ENCODE results near the gene TAF1B.

The TAF1B gene

GRCh38 chr2:9879455-9880194 lies 36.4 kb downstream of the TAF1B start:
- H3K4me3 ChIP-seq (ENCODE audit: insufficient read depth, low read depth, low read length, poor library complexity, severe bottlenecking), result no peak overlapping the region
- no peaks in the 10 kb centered on the region for H3K9me3 ChIP-seq (ENCODE audit: control insufficient read depth, low read length)
- peaks cover 35% of the 10 kb centered on the region for H3K36me3 ChIP-seq (ENCODE audit: control insufficient read depth, insufficient read depth, low read length)
- DNase-seq, result no peak
- H3K27me3 ChIP-seq (replicated peaks; ENCODE audit: control insufficient read depth, insufficient read depth, low read length, poor library complexity, severe bottlenecking), result no peaks in the 10 kb centered on the region
- no peaks in the 10 kb centered on the region for H3K4me1 ChIP-seq (ENCODE audit: control insufficient read depth, insufficient read depth, low read length, poor library complexity, severe bottlenecking)
- H3K27ac ChIP-seq (ENCODE audit: insufficient read depth, low read length, poor library complexity, severe bottlenecking), result no peak overlapping the region

DNA sequence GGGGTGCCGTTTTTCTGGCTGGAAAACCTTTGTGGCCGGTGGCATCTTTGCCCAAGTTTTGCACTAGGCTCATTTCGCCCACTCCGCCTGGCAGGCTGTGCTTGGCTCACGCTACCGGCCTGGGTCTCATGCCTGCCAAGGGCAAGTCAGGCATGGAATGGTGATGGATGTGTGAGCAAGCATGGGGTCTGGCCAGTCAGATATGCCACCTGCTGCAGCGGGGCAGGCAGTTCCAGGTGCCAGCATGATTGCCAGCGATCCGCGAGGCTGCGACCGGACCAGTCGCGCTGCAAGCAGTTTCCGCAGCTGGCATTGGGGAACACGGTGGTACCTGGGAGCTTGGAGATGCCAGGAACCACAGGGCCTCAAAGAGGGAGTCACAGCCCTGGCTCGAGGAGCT lies 40.6 kb downstream of the TAF1B start:
- H3K4me3 ChIP-seq (ENCODE audit: insufficient read depth, low read depth, low read length, poor library complexity, severe bottlenecking), result no peak overlapping the region
- DNase-seq, result no peak
- H3K27me3 ChIP-seq (replicated peaks; ENCODE audit: control insufficient read depth, insufficient read depth, low read length, poor library complexity, severe bottlenecking), result no peaks in the 10 kb centered on the region
- H3K9me3 ChIP-seq (ENCODE audit: control insufficient read depth, low read length), result no peaks in the 10 kb centered on the region
- H3K27ac ChIP-seq (ENCODE audit: insufficient read depth, low read length, poor library complexity, severe bottlenecking), result no peak overlapping the region
- no peaks in the 10 kb centered on the region for H3K4me1 ChIP-seq (ENCODE audit: control insufficient read depth, insufficient read depth, low read length, poor library complexity, severe bottlenecking)
- peaks cover 16% of the 10 kb centered on the region for H3K36me3 ChIP-seq (ENCODE audit: control insufficient read depth, insufficient read depth, low read length)

GRCh38 chr2:9884436-9884835 lies 41.2 kb downstream of the TAF1B start:
- DNase-seq, result no peak
- no peaks in the 10 kb centered on the region for H3K4me1 ChIP-seq (ENCODE audit: control insufficient read depth, insufficient read depth, low read length, poor library complexity, severe bottlenecking)
- H3K27me3 ChIP-seq (replicated peaks; ENCODE audit: control insufficient read depth, insufficient read depth, low read length, poor library complexity, severe bottlenecking), result no peaks in the 10 kb centered on the region
- H3K27ac ChIP-seq (ENCODE audit: insufficient read depth, low read length, poor library complexity, severe bottlenecking), result no peak overlapping the region
- peaks cover 16% of the 10 kb centered on the region for H3K36me3 ChIP-seq (ENCODE audit: control insufficient read depth, insufficient read depth, low read length)
- H3K4me3 ChIP-seq (ENCODE audit: insufficient read depth, low read depth, low read length, poor library complexity, severe bottlenecking), result no peak overlapping the region
- H3K9me3 ChIP-seq (ENCODE audit: control insufficient read depth, low read length), result no peaks in the 10 kb centered on the region

DNA sequence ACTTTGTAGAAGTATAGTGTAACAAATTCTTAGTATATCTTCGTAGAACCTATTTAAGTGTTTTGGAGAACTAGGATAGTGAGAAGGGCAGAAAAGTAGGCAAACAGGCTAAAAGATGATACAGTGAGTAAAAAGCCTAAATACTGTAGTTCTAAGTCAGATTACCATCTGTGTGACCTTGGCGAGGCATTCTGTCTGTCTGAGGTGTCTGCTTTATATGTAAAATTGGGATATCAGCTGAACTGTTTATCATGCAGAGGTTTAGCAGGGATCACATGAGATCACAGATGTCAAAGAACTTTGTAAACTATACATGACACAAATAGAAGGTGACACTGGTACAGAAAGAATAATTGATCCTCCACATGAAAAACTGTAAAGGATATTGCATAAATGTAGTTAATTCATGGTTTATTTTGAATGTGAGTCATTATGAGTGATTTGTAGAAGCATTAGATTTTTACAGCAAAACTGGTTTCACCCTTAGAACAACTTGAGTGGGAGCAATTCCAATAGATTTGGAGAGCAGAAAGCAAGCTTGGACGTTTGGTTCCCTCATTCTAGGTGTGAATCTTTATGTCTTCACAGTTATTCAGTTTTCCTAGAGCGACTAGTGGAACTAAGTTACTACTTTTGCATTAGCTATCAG lies 41.9 kb downstream of the TAF1B start:
- H3K36me3 ChIP-seq (ENCODE audit: control insufficient read depth, insufficient read depth, low read length), result peaks cover 14% of the 10 kb centered on the region
- H3K27me3 ChIP-seq (replicated peaks; ENCODE audit: control insufficient read depth, insufficient read depth, low read length, poor library complexity, severe bottlenecking), result no peaks in the 10 kb centered on the region
- H3K9me3 ChIP-seq (ENCODE audit: control insufficient read depth, low read length), result no peaks in the 10 kb centered on the region
- no peak for DNase-seq
- H3K4me3 ChIP-seq (ENCODE audit: insufficient read depth, low read depth, low read length, poor library complexity, severe bottlenecking), result no peak overlapping the region
- no peaks in the 10 kb centered on the region for H3K4me1 ChIP-seq (ENCODE audit: control insufficient read depth, insufficient read depth, low read length, poor library complexity, severe bottlenecking)
- H3K27ac ChIP-seq (ENCODE audit: insufficient read depth, low read length, poor library complexity, severe bottlenecking), result no peak overlapping the region

DNA sequence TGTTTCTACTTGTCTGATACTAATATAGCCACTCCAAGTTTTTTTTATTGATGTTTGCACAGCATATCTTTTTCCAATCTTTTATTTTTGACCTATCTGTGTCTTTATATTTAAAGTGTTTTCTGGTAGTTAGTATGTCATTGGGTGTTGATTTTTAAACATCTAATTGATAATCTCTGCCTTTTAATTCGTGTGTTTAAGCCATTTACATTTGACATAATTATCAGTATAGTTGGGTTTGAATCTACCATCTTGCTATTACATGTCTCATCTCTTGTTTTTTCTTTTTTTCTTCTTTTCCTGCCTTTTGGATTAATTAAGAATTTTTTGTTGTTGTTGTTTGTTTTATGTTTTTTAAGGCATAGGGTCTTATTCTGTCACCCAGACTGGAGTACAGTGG lies 44.2 kb downstream of the TAF1B start:
- H3K36me3 ChIP-seq (ENCODE audit: control insufficient read depth, insufficient read depth, low read length), result peaks cover 14% of the 10 kb centered on the region
- H3K9me3 ChIP-seq (ENCODE audit: control insufficient read depth, low read length), result no peaks in the 10 kb centered on the region
- no peak overlapping the region for H3K4me3 ChIP-seq (ENCODE audit: insufficient read depth, low read depth, low read length, poor library complexity, severe bottlenecking)
- H3K27me3 ChIP-seq (replicated peaks; ENCODE audit: control insufficient read depth, insufficient read depth, low read length, poor library complexity, severe bottlenecking), result no peaks in the 10 kb centered on the region
- no peaks in the 10 kb centered on the region for H3K4me1 ChIP-seq (ENCODE audit: control insufficient read depth, insufficient read depth, low read length, poor library complexity, severe bottlenecking)
- no peak for DNase-seq
- H3K27ac ChIP-seq (ENCODE audit: insufficient read depth, low read length, poor library complexity, severe bottlenecking), result no peak overlapping the region

GRCh38 chr2:9889812-9890261 lies 46.6 kb downstream of the TAF1B start:
- H3K36me3 ChIP-seq (ENCODE audit: control insufficient read depth, insufficient read depth, low read length), result peaks cover 2% of the 10 kb centered on the region
- no peak overlapping the region for H3K4me3 ChIP-seq (ENCODE audit: insufficient read depth, low read depth, low read length, poor library complexity, severe bottlenecking)
- H3K27ac ChIP-seq (ENCODE audit: insufficient read depth, low read length, poor library complexity, severe bottlenecking), result no peak overlapping the region
- no peaks in the 10 kb centered on the region for H3K27me3 ChIP-seq (replicated peaks; ENCODE audit: control insufficient read depth, insufficient read depth, low read length, poor library complexity, severe bottlenecking)
- no peaks in the 10 kb centered on the region for H3K4me1 ChIP-seq (ENCODE audit: control insufficient read depth, insufficient read depth, low read length, poor library complexity, severe bottlenecking)
- no peak for DNase-seq
- no peaks in the 10 kb centered on the region for H3K9me3 ChIP-seq (ENCODE audit: control insufficient read depth, low read length)

DNA sequence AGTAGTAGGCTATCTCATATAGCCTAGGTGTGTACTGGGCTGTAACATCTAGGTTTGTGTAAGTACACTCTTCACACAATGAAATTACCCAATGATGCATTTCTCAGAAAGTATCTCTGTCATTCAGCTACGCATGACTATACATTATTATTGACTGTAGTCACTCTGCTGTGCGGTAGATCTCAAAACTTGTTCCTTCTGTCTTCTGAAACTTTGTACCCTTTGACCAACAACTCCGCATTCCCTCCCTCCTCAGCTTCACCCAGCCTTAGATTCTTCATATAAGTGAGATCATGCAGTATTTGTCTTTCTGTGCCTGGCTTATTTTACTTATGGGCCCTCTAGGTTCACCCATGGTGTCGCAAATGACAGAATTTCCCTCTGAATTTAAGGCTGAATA lies 49.0 kb downstream of the TAF1B start:
- DNase-seq, result no peak
- no peak overlapping the region for H3K4me3 ChIP-seq (ENCODE audit: insufficient read depth, low read depth, low read length, poor library complexity, severe bottlenecking)
- no peaks in the 10 kb centered on the region for H3K9me3 ChIP-seq (ENCODE audit: control insufficient read depth, low read length)
- no peaks in the 10 kb centered on the region for H3K36me3 ChIP-seq (ENCODE audit: control insufficient read depth, insufficient read depth, low read length)
- no peaks in the 10 kb centered on the region for H3K4me1 ChIP-seq (ENCODE audit: control insufficient read depth, insufficient read depth, low read length, poor library complexity, severe bottlenecking)
- no peaks in the 10 kb centered on the region for H3K27me3 ChIP-seq (replicated peaks; ENCODE audit: control insufficient read depth, insufficient read depth, low read length, poor library complexity, severe bottlenecking)
- no peak overlapping the region for H3K27ac ChIP-seq (ENCODE audit: insufficient read depth, low read length, poor library complexity, severe bottlenecking)

- Histone ChIP-seq H3K9me3 (ENCODE audit: control insufficient read depth, low read length) (no peaks in the 10 kb centered on the region), H3K4me1 (ENCODE audit: control insufficient read depth, insufficient read depth, low read length, poor library complexity, severe bottlenecking) (no peaks in the 10 kb centered on the region), H3K36me3 (ENCODE audit: control insufficient read depth, insufficient read depth, low read length) (no peaks in the 10 kb centered on the region), H3K27ac (ENCODE audit: insufficient read depth, low read length, poor library complexity, severe bottlenecking) (no peak overlapping the region), H3K4me3 (ENCODE audit: insufficient read depth, low read depth, low read length, poor library complexity, severe bottlenecking) (no peak overlapping the region), H3K27me3 (replicated peaks; ENCODE audit: control insufficient read depth, insufficient read depth, low read length, poor library complexity, severe bottlenecking) (no peaks in the 10 kb centered on the region)
- no peak for DNase-seq
These were observed 52.7 kb downstream of the TAF1B start for GRCh38 chr2:9895669-9896590.

GRCh38 chr2:9897331-9897737 lies 54.1 kb downstream of the TAF1B start:
- Histone ChIP-seq H3K27ac (ENCODE audit: insufficient read depth, low read length, poor library complexity, severe bottlenecking) (no peak overlapping the region), H3K27me3 (replicated peaks; ENCODE audit: control insufficient read depth, insufficient read depth, low read length, poor library complexity, severe bottlenecking) (no peaks in the 10 kb centered on the region), H3K4me1 (ENCODE audit: control insufficient read depth, insufficient read depth, low read length, poor library complexity, severe bottlenecking) (no peaks in the 10 kb centered on the region), H3K36me3 (ENCODE audit: control insufficient read depth, insufficient read depth, low read length) (no peaks in the 10 kb centered on the region), H3K9me3 (ENCODE audit: control insufficient read depth, low read length) (no peaks in the 10 kb centered on the region), H3K4me3 (ENCODE audit: insufficient read depth, low read depth, low read length, poor library complexity, severe bottlenecking) (no peak overlapping the region)
- no peak for DNase-seq

DNA sequence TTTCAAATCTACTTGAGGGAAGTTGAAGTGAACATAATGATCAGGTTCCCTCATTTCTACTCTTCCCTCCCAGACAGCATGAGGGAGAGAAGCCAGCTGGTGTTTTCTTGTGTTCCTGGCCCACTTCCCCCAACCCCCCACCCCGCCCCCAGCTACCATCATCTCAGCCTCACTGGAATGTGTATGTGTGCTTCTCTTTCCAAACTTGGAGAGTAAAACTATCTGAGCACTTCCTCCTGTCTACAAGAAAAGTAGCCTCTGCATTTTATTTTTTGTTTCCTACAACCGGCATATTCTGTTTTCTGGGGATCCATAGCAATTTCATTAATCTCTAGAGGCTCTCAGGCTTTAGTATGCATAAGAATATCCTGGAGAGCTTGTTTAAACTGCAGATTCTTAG lies 54.6 kb downstream of the TAF1B start:
- Histone ChIP-seq H3K9me3 (ENCODE audit: control insufficient read depth, low read length) (no peaks in the 10 kb centered on the region), H3K4me3 (ENCODE audit: insufficient read depth, low read depth, low read length, poor library complexity, severe bottlenecking) (no peak overlapping the region), H3K36me3 (ENCODE audit: control insufficient read depth, insufficient read depth, low read length) (no peaks in the 10 kb centered on the region), H3K4me1 (ENCODE audit: control insufficient read depth, insufficient read depth, low read length, poor library complexity, severe bottlenecking) (no peaks in the 10 kb centered on the region), H3K27me3 (replicated peaks; ENCODE audit: control insufficient read depth, insufficient read depth, low read length, poor library complexity, severe bottlenecking) (no peaks in the 10 kb centered on the region), H3K27ac (ENCODE audit: insufficient read depth, low read length, poor library complexity, severe bottlenecking) (no peak overlapping the region)
- DNase-seq, result no peak
